ENCODE measurements around the gene KCNB1.

The KCNB1 gene

GRCh38 chr20:49393803-49394202 lies 88.7 kb downstream of the KCNB1 start:
- no peak for TF ChIP-seq CTCF (IDR thresholded peaks at IDR 0.05)
- no peak overlapping the region for H3K27ac ChIP-seq

DNA sequence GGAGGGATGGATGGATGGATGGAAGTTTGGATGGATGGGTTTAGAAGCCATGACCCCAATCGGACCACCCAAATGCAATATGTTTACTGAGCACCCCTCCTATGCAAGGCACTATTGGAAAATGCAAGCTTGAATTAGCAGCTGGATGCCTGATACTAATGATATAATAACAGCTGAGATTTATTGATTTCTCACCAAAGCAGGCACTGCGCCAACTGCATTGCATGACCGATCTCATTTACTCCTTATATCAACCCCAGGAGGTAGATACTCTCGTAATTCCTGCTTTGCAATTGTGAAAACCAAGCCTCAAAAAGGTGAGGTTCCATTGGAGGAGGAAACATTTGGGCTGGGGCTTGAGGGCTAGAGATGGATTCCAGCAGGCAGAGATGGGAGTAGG lies 89.7 kb downstream of the KCNB1 start:
- TF ChIP-seq CTCF (IDR thresholded peaks at IDR 0.05) (no peak), ZFX (IDR thresholded peaks at IDR 0.05; ENCODE audit: borderline replicate concordance) (no peak)
- H3K27ac ChIP-seq = no peak overlapping the region

DNA sequence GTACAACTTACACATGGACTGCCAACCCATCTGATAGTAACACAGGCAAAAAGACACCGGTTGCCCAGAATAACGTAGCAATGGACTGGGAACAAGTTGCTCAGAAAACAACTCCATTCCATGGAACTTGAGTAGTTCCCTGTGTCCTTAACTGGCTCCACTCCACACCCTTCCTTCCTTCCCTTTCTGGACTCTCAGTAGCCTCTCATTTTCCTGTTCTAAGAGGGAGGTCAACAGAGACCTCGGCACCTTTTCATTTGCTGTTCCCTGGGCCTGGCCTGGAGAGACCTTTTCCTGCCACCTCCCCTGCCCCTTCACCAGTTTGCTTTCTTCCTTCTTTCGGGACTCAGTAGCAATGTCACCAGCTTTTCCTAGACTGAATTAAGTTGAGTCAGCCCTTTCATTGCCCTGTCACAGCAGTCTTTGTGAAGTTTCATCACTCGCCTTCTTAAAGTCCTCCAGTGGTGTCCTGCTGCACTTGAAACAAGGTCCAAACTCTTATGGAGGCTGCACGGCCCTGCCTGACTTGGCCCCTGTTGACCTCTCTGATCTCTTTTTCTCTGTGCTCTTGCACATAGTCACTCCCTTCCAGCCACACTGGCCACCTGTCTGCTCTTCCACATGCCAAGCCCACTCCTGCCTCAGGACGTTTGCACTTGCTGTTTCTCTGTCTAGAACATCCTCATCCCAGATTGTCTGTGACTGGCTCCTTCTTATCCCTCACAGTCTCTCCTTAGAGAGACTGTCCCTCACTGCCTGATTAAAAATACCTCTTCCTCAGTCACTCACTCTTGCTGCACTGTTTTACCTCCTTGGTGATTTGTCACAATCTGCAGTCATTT lies 90.8 kb downstream of the KCNB1 start:
- no peak overlapping the region for H3K27ac ChIP-seq
- TF ChIP-seq CTCF (IDR thresholded peaks at IDR 0.05) = no peak
- no peak for TF ChIP-seq ZFX (IDR thresholded peaks at IDR 0.05; ENCODE audit: borderline replicate concordance)

- no peak for TF ChIP-seq CTCF (IDR thresholded peaks at IDR 0.05)
- no peak for TF ChIP-seq ZFX (IDR thresholded peaks at IDR 0.05; ENCODE audit: borderline replicate concordance)
- H3K27ac ChIP-seq = no peak overlapping the region
Measured at GRCh38 chr20:49389854-49390253, 92.6 kb downstream of the KCNB1 start.

- H3K27ac ChIP-seq = no peak overlapping the region
- TF ChIP-seq ZFX (IDR thresholded peaks at IDR 0.05; ENCODE audit: borderline replicate concordance) = no peak
- no peak for TF ChIP-seq CTCF (IDR thresholded peaks at IDR 0.05)
Measured at GRCh38 chr20:49388744-49389143, 93.7 kb downstream of the KCNB1 start.

DNA sequence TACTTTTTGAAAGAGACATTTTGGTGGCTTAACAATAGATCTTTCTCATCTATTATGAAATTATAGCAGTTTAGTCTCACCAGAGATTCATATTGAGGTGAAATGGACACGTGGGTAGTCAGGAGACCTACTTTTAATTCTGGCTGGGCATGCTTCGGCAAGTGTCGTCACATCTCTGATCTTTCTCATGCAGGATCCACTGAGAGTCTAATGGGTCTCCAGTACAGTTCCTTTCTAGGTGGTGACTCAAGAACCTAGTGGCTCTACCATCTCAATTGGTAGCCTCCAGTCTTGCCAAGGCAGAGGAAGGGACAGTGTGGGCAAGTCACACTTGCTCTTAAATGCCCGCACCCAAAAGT lies 94.9 kb downstream of the KCNB1 start:
- H3K27ac ChIP-seq = no peak overlapping the region
- TF ChIP-seq ZFX (IDR thresholded peaks at IDR 0.05; ENCODE audit: borderline replicate concordance) = no peak
- TF ChIP-seq CTCF (IDR thresholded peaks at IDR 0.05) = no peak

GRCh38 chr20:49386848-49387580 lies 95.5 kb downstream of the KCNB1 start:
- no peak overlapping the region for H3K27ac ChIP-seq
- TF ChIP-seq CTCF (IDR thresholded peaks at IDR 0.05) = no peak
- no peak for TF ChIP-seq ZFX (IDR thresholded peaks at IDR 0.05; ENCODE audit: borderline replicate concordance)

All from 22Rv1 (cell line).